Stimulated activated CD8-positive, alpha-beta memory T cell treated with anti-CD3 and anti-CD28 coated beads, Interleukin-7, amount 100 ng/mL, for 24 hours (primary cell): Measurements from ENCODE around the gene NOS1AP.
"Not testable (repeated sequence)": the region's sequence is repeated elsewhere in the genome, so short reads cannot be mapped to it uniquely, and the experiment has no call there.

Experiments
- DNase-seq: peaks from one replicate; pipeline ENCODE4 v3.0.0-alpha.2; 2020; ENCODE audit warnings: low read depth

The NOS1AP gene

GRCh38 chr1:162416215-162416614 is 346.7 kb downstream of the NOS1AP start:
- no peak for DNase-seq

- DNase-seq, result no peak
These were observed 347.4 kb downstream of the NOS1AP start for GRCh38 chr1:162416909-162417308.

- DNase-seq, result no peak
These were observed 348.2 kb downstream of the NOS1AP start for GRCh38 chr1:162417650-162418049.

- not testable (repeated sequence) for DNase-seq
These were observed 349.1 kb downstream of the NOS1AP start for GRCh38 chr1:162418584-162418983.

- DNase-seq, result not testable (repeated sequence)
These were observed 350.0 kb downstream of the NOS1AP start for GRCh38 chr1:162419450-162419931.
